HL-60 (cell line): Measurements from ENCODE around the gene SCYL2.

Experiments used
- DNase-seq, 2 experiments: peaks; one replicate each; pipeline ENCODE4 v3.0.0-alpha.2; 2010 to 2020; ENCODE audit warnings: low read depth in 1 of 2, low spot score in 1 of 2
- H3K27ac ChIP-seq: fragments of 250-450 bp; sonication (Bioruptor Pico); replicated peaks from 2 replicates; pipeline ENCODE4 v1.5.1; 2020; ENCODE audit warnings: mild to moderate bottlenecking, moderate library complexity
- H3K27me3 ChIP-seq: fragments of 250-450 bp; sonication (Bioruptor Pico); 2 replicates; pipeline ENCODE4 v1.5.1; 2021; ENCODE audit warnings: mild to moderate bottlenecking, moderate library complexity; ENCODE audit not compliant: insufficient read depth, poor library complexity, severe bottlenecking
- H3K4me3 ChIP-seq: replicated peaks from 2 replicates; pipeline ENCODE4 v1.5.1; 2011; ENCODE audit warnings: mild to moderate bottlenecking, control low read depth, low read length; ENCODE audit not compliant: insufficient read depth
- CTCF ChIP-seq: IDR thresholded peaks from one replicate; pipeline ENCODE4 v1.5.1; 2011; ENCODE audit warnings: low read length, control low read depth, inconsistent platforms; ENCODE audit not compliant: insufficient read depth
- GABPA ChIP-seq: IDR thresholded peaks from 2 replicates; pipeline ENCODE4 v1.6.1; 2012; ENCODE audit warnings: low read depth
- POLR2AphosphoS5 ChIP-seq: IDR thresholded peaks from 2 replicates; pipeline ENCODE4 v1.6.1; 2012; ENCODE audit warnings: low read depth
- REST ChIP-seq: IDR thresholded peaks from 2 replicates; pipeline ENCODE4 v1.6.1; 2012; ENCODE audit warnings: low read depth; ENCODE audit not compliant: insufficient replicate concordance
- SPI1 ChIP-seq: IDR thresholded peaks from 2 replicates; pipeline ENCODE4 v1.6.1; 2012; ENCODE audit warnings: low read depth, mild to moderate bottlenecking, borderline replicate concordance

SCYL2 gene

GRCh38 chr12:100371146-100371545 lies 104.2 kb downstream of the SCYL2 start:
- DNase-seq = no peak
- Histone ChIP-seq H3K27ac (no peak overlapping the region), H3K27me3 (no peaks in the 10 kb centered on the region), H3K4me3 (no peak overlapping the region)
- TF ChIP-seq REST = no peak
- TF ChIP-seq POLR2AphosphoS5 = no peak
- no peak for TF ChIP-seq CTCF
- no peak for TF ChIP-seq GABPA
- TF ChIP-seq SPI1 = no peak

- Histone ChIP-seq H3K27me3 (no peaks in the 10 kb centered on the region), H3K4me3 (no peak overlapping the region), H3K27ac (no peak overlapping the region)
- no peak for DNase-seq
- TF ChIP-seq REST (no peak), SPI1 (no peak), CTCF (no peak), GABPA (no peak), POLR2AphosphoS5 (no peak)
Measured at GRCh38 chr12:100372853-100373640, 106.1 kb downstream of the SCYL2 start.

GRCh38 chr12:100375038-100375735 lies 108.2 kb downstream of the SCYL2 start:
- no peak overlapping the region for H3K27ac ChIP-seq
- TF ChIP-seq CTCF (no peak), POLR2AphosphoS5 (no peak), GABPA (no peak), REST (no peak), SPI1 (no peak)
- H3K27me3 ChIP-seq = no peaks in the 10 kb centered on the region
- no peak for DNase-seq
- no peak overlapping the region for H3K4me3 ChIP-seq
